Small intestine (tissue), 7 donors: ENCODE results near the gene IFIT2. TPM values are rescaled to one million over a fixed set of nuclear protein-coding genes. Genes with fewer than 3 reads are reported as not detected.

Experiments
- DNase-seq, 2 donors: peaks; one replicate each; pipeline versions ENCODE4 v3.0.0 to v3.0.0-alpha.2; 2013
- FAIRE-seq: peaks from 2 replicates; lab custom pipeline; 2012; peaks lifted over from hg19 to GRCh38; lab: Jason Lieb, UNC
- H3K27ac ChIP-seq, 3 donors: one replicate each; pipeline ENCODE4 v1.5.1; 2013; ENCODE audit warnings: low read length in 2 of 3, mild to moderate bottlenecking in 2 of 3, control low read depth in 1 of 3, inconsistent platforms in 1 of 3, low read depth in 1 of 3, moderate library complexity in 1 of 3
- H3K27me3 ChIP-seq, 3 donors: one replicate each; pipeline ENCODE4 v1.6.1; 2013; ENCODE audit warnings: low read length in 3 of 3, inconsistent platforms in 1 of 3; ENCODE audit not compliant: control insufficient read depth in 3 of 3, insufficient read depth in 3 of 3
- H3K36me3 ChIP-seq, 3 donors: one replicate each; pipeline ENCODE4 v1.6.1; 2013; ENCODE audit warnings: low read length in 3 of 3, inconsistent platforms in 1 of 3, low read depth in 1 of 3, mild to moderate bottlenecking in 1 of 3, moderate library complexity in 1 of 3; ENCODE audit not compliant: control insufficient read depth in 3 of 3, insufficient read depth in 2 of 3
- H3K4me1 ChIP-seq, 3 donors: one replicate each; pipeline ENCODE4 v1.6.1; 2013; ENCODE audit warnings: low read length in 2 of 3, inconsistent platforms in 1 of 3, low read depth in 1 of 3, mild to moderate bottlenecking in 1 of 3, moderate library complexity in 1 of 3; ENCODE audit not compliant: control insufficient read depth in 3 of 3, insufficient read depth in 2 of 3
- H3K4me3 ChIP-seq, 3 donors: one replicate each; pipeline ENCODE4 v1.5.1; 2013; ENCODE audit warnings: low read length in 3 of 3, control low read depth in 1 of 3, inconsistent platforms in 1 of 3, low read depth in 1 of 3, mild to moderate bottlenecking in 1 of 3, moderate library complexity in 1 of 3
- H3K9me3 ChIP-seq, 2 donors: one replicate each; pipeline ENCODE4 v1.6.1; 2013; ENCODE audit warnings: low read depth in 1 of 2, low read length in 1 of 2; ENCODE audit not compliant: control insufficient read depth in 2 of 2, insufficient read depth in 1 of 2
- WGBS, 3 donors: extraction: QIAGEN DNeasy Blood & Tissue Kit; methylation state at CpG; one replicate each; pipeline ENCODE4 v1.1.7; 2013; 5-methylcytosine and 5-hydroxymethylcytosine counted together
- polyA plus RNA-seq, 4 donors: library from polyadenylated mRNA; stranded (reverse) in 3 of 4; unstranded in 1 of 4; fragments of 200-250 nt in 3 of 4; fragments of 120-200 nt in 1 of 4; gene quantifications; one replicate each; pipeline versions ENCODE4 v1.2.1 to v1.2.3, GENCODE V29; 2013
- donor health status: healthy with polysubstance abuse.
- donor health status: control.
- donor health status: control.
- donor health status: Bipolar disorder and iron deficiency.
- donor health status: healthy.

The IFIT2 gene
- polyA plus RNA-seq, 4 donors: 2.3 to 4.9 (median 4.5) TPM

DNA sequence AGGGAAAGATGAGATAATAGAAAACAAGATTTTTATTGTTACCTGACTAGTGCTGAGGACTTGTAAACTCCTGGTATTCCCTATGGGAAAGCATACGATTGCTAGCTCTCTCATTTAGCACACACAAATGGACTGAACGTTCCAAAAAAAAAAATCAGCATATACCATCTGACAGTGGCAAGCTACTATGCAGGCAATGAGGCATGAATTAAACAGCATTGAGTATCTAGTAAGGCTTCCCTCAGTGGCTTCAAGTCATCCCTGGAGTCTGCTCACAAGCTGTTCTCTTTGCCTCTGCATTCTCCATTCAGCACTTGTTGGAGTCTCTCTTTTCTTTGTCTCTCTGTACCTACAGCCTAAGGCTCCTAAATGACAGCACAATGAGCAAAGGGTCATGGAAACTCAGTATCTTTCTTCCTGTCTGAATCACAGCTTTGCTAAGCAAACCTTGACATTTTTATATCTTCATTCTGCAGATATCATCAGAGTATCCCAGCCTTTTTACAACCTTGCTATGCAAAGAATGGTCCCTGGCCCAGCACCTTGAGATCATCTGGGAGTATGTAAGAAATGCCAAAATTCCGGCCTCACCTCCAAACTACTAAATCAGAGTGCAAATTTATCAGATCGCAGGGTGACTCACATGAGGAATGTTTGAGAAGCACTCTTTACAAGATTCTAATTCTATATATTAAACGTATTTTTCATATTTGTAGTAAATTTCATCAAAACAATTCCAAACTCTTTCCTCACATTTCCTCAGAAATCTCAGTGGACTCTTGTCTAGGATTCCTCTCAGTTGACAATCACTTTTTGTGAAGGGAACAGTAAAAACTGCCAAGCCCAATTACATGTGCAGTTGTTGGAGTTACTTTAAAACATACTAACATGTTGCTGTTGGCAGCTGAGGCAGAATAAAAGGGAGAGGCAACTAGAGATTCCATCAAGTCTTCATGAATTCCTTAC is 39.5 kb upstream of the IFIT2 start:
- H3K27ac ChIP-seq: no peak overlapping the region
- peaks cover 0 to 9% of the 10 kb centered on the region in 2 donors for H3K9me3 ChIP-seq
- peaks cover 0 to 6% (median 0%) of the 10 kb centered on the region in 3 donors for H3K4me1 ChIP-seq
- no peaks in the 10 kb centered on the region for H3K27me3 ChIP-seq
- FAIRE-seq (no peak), DNase-seq (no peak)
- H3K4me3 ChIP-seq: no peak overlapping the region
- H3K36me3 ChIP-seq: no peaks in the 10 kb centered on the region
- 85 to 88% (median 86%) methylated on average over 5 of the region's 5 CpGs for WGBS, 3 donors

DNA sequence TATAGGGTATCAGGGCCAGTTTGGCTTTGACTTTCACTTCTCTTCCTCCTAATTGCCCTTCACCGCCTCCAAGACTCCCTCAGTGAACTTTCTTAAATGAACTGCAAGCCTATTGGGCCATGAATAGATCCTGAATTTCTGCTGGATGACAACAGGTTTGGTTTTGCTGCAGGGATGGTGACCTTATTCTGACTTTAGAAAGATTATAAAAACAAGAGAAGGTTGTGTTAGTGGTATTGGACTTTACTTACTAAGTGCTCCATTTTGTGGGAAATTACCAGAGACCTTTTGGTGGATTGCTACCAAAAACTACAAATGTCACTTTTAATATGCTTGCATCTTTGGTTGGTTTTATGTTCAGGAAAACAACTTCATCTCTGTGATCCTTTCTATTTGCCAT is 38.8 kb upstream of the IFIT2 start:
- H3K4me1 ChIP-seq: peaks cover 0 to 6% (median 0%) of the 10 kb centered on the region in 3 donors
- no peaks in the 10 kb centered on the region for H3K27me3 ChIP-seq
- DNase-seq (no peak), FAIRE-seq (no peak)
- H3K4me3 ChIP-seq: no peak overlapping the region
- no peaks in the 10 kb centered on the region for H3K36me3 ChIP-seq
- peaks cover 0 to 9% of the 10 kb centered on the region in 2 donors for H3K9me3 ChIP-seq
- H3K27ac ChIP-seq: no peak overlapping the region
- WGBS, 3 donors: 85 to 97% (median 96%) methylated on average over 1 of the region's 1 CpG

DNA sequence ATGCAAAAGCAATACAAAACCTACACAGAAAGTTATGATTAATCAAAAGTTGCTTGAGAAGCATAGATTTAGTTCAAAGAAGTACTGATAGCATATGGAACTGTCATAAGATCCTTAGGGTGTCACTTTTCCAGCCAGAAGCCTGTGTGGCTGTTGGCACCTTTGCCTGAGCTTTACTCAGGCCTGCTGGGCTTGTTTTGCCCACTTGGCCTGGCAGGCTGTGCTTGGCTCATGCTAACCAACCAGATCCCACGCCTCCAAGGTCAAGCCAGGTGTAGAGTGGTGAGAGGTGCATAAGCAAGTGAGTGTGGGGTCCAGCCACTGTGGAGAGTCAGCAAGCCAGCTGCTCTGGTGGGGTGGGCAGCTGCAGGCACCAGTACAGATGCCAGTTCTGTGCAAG is 38.3 kb upstream of the IFIT2 start:
- FAIRE-seq (no peak), DNase-seq (no peak)
- Histone ChIP-seq H3K27ac (no peak overlapping the region), H3K4me3 (no peak overlapping the region), H3K9me3 (peaks cover 0 to 9% of the 10 kb centered on the region in 2 donors), H3K4me1 (peaks cover 0 to 6% (median 0%) of the 10 kb centered on the region in 3 donors), H3K27me3 (no peaks in the 10 kb centered on the region), H3K36me3 (no peaks in the 10 kb centered on the region)
- 88 to 95% (median 93%) methylated on average over 1 of the region's 1 CpG for WGBS, 3 donors

- no peak for DNase-seq
- no peak overlapping the region for H3K27ac ChIP-seq
- FAIRE-seq: no peak
Measured at GRCh38 chr10:89266721-89267453, 35.0 kb upstream of the IFIT2 start.

DNA sequence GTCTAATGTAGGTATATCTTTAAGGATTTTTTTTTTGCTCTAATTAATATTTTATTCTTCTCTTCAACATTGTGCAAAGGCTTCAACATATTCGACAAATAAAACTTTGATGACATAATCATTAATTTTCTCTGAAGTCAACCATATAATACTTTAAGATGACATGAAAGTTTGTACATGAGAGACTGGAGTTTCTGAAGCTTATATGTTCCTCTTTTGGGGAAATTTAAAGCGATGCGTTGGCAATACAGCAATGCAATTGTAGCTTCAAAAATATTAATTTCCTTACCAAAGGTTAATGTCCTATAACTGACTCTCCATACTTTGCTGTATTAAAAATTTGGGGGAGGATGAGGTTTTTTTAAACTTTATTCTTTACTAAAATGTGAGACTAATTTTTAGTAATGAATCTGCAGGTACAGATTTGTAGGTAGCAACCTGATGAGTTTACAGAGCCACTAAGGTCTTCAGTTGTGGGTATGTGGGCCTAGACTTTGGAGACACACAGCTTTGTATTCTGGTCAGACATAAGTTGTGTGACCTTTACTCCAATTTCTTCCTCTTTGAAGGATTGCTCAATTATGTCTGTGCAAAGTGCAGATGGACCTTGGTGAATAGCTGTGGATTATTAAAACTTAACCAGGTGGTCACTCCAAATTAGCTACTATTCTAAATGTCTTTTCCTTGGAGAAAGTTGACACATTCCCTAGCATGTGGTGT is 32.3 kb upstream of the IFIT2 start:
- H3K4me1 ChIP-seq: peaks cover 0 to 9% (median 0%) of the 10 kb centered on the region in 3 donors
- H3K36me3 ChIP-seq: no peaks in the 10 kb centered on the region
- no peak for FAIRE-seq
- peaks cover 0 to 3% of the 10 kb centered on the region in 2 donors for H3K9me3 ChIP-seq
- peak overlapping the region in 1 of 3 donors; percentile 18 for H3K27ac ChIP-seq
- H3K4me3 ChIP-seq: no peak overlapping the region
- peak; percentile 63 to 64 for DNase-seq
- WGBS, 3 donors: 83 to 89% (median 88%) methylated on average over 3 of the region's 3 CpGs
- H3K27me3 ChIP-seq: no peaks in the 10 kb centered on the region

More at GRCh38 chr10:89266721-89267453, 35.0 kb upstream of the IFIT2 start:
- peaks cover 0 to 9% of the 10 kb centered on the region in 2 donors for H3K9me3 ChIP-seq
- 45 to 76% (median 62%) methylated on average over 1 of the region's 1 CpG for WGBS, 3 donors
- no peaks in the 10 kb centered on the region for H3K27me3 ChIP-seq
- no peaks in the 10 kb centered on the region for H3K36me3 ChIP-seq
- peaks cover 0 to 9% (median 0%) of the 10 kb centered on the region in 3 donors for H3K4me1 ChIP-seq
- no peak overlapping the region for H3K4me3 ChIP-seq

GRCh38 chr10:89270153-89270483 is 31.7 kb upstream of the IFIT2 start:
- H3K4me3 ChIP-seq: no peak overlapping the region
- H3K27ac ChIP-seq: peak overlapping the region in 1 of 3 donors; percentile 18
- H3K36me3 ChIP-seq: no peaks in the 10 kb centered on the region
- FAIRE-seq: no peak
- no peaks in the 10 kb centered on the region for H3K27me3 ChIP-seq
- no peaks in the 10 kb centered on the region for H3K9me3 ChIP-seq
- peaks cover 0 to 9% (median 0%) of the 10 kb centered on the region in 3 donors for H3K4me1 ChIP-seq
- DNase-seq: peak in 1 of 2 donors; percentile 40

DNA sequence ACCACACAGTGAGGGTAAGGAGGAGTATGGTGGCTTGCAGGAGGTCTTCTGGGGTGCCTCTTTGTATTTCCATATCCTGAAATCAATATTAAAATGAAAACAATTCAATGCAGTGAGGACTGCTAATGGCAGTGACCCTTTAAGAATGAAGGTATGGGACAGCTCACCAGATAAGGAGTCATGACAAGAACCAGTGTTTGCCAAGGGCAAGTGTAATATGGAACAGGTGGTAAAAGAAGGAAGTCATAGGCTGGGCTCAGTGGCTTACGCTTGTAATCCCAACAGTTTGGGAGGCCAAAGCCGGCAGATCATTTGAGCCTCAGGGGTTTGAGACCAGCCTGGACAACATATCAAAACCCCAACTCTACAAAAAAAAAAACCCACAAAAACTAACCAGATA is 30.3 kb upstream of the IFIT2 start:
- H3K9me3 ChIP-seq: no peaks in the 10 kb centered on the region

GRCh38 chr10:89273680-89274079 is 28.2 kb upstream of the IFIT2 start:
- FAIRE-seq (no peak), DNase-seq (peak in 1 of 2 donors; percentile 32)
- H3K9me3 ChIP-seq: no peaks in the 10 kb centered on the region
- 53 to 77% (median 61%) methylated on average over 2 of the region's 2 CpGs for WGBS, 3 donors
- H3K27ac ChIP-seq: no peak overlapping the region
- H3K4me1 ChIP-seq: peaks cover 0 to 20% (median 4%) of the 10 kb centered on the region in 3 donors
- no peak overlapping the region for H3K4me3 ChIP-seq
- H3K27me3 ChIP-seq: no peaks in the 10 kb centered on the region
- H3K36me3 ChIP-seq: no peaks in the 10 kb centered on the region

More for the DNA sequence above, 30.3 kb upstream of the IFIT2 start:
- DNase-seq: no peak
- WGBS, 3 donors: 82 to 100% (median 94%) methylated on average over 2 of the region's 2 CpGs
- peaks cover 0 to 9% (median 2%) of the 10 kb centered on the region in 3 donors for H3K4me1 ChIP-seq
- FAIRE-seq: no peak
- H3K4me3 ChIP-seq: no peak overlapping the region
- H3K36me3 ChIP-seq: no peaks in the 10 kb centered on the region
- H3K27me3 ChIP-seq: no peaks in the 10 kb centered on the region
- no peak overlapping the region for H3K27ac ChIP-seq
